ENCODE data around the gene TMPRSS9.

Gene TMPRSS9

DNA sequence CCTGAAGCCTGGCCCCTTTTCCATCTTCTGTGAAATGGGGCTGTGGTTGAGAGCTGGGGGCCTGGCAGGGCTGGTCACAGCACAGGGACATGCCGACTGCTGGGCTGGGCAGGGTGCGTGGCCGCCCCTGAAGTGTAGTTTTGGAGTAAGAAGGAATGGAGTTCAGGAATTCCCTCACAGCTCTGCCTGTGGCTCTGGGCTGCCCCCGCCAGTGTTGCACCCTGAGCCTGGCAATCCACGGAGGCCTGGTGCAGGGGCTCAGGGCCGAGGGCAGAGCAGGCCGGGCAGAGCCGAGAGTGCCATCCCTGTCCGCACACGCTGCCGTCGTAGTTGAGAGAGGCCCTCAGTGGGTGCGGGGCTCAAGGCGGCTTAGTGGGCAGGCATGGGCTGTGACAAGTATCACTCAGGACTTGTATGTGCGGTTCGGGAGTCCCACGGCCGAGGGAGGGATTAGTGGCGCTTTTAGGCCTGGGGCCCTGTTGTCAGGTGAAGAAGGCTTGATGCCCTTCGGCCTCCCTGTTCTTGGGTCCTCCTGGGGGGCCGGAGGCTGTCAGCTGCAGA is 21.9 kb upstream of the TMPRSS9 start:
- no peak for DNase-seq (ENCODE audit: low read depth)
- no peak overlapping the region for H3K4me3 ChIP-seq (ENCODE audit: low read length)
- no peak for TF ChIP-seq CTCF (conservative IDR thresholded peaks at IDR 0.05; ENCODE audit: low read length)

- DNase-seq (ENCODE audit: low read depth): no peak
- TF ChIP-seq CTCF (conservative IDR thresholded peaks at IDR 0.05; ENCODE audit: low read length): no peak
- H3K4me3 ChIP-seq (ENCODE audit: low read length): no peak overlapping the region
Measured at GRCh38 chr19:2338751-2339643, 21.1 kb upstream of the TMPRSS9 start.

DNA sequence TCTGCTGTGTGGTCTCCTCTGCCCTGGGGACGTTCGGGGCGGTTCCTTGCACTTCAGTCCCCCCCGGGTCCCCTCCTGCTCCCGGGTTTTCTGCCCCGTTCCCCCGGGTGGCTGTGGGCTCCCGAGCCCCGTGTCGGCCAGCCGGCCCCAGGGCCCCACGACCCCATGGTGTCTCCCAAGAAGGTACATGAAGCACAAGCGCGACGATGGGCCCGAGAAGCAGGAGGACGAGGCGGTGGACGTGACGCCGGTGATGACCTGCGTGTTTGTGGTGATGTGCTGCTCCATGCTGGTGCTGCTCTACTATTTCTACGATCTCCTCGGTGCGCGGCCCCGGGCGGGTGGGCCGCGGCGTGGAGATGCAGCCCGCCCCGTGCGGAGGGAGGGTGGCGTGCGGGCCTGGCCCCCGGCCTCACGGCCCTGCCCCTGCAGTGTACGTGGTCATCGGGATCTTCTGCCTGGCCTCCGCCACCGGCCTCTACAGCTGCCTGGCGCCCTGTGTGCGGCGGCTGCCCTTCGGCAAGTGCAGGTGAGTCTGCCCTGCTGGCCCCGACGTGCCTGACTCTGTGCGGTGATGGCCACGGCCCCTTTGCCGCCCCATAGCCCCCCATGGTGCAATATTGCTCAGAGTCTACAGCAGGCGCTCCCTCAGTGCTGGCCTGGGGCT is 20.3 kb upstream of the TMPRSS9 start:
- no peak for TF ChIP-seq CTCF (conservative IDR thresholded peaks at IDR 0.05; ENCODE audit: low read length)
- H3K4me3 ChIP-seq (ENCODE audit: low read length): no peak overlapping the region
- no peak for DNase-seq (ENCODE audit: low read depth)

- DNase-seq (ENCODE audit: low read depth): no peak
- TF ChIP-seq CTCF (conservative IDR thresholded peaks at IDR 0.05; ENCODE audit: low read length): no peak
- no peak overlapping the region for H3K4me3 ChIP-seq (ENCODE audit: low read length)
Measured at GRCh38 chr19:2340496-2341243, 19.4 kb upstream of the TMPRSS9 start.

- no peak overlapping the region for H3K4me3 ChIP-seq (ENCODE audit: low read length)
- DNase-seq (ENCODE audit: low read depth): no peak
Measured at GRCh38 chr19:2341244-2341751, 18.8 kb upstream of the TMPRSS9 start.

GRCh38 chr19:2341982-2342381 is 18.1 kb upstream of the TMPRSS9 start:
- H3K4me3 ChIP-seq (ENCODE audit: low read length): no peak overlapping the region
- no peak for TF ChIP-seq CTCF (conservative IDR thresholded peaks at IDR 0.05; ENCODE audit: low read length)
- no peak for DNase-seq (ENCODE audit: low read depth)

More at GRCh38 chr19:2341244-2341751, 18.8 kb upstream of the TMPRSS9 start:
- TF ChIP-seq CTCF (conservative IDR thresholded peaks at IDR 0.05; ENCODE audit: low read length): no peak
